Astrocyte of the hippocampus (primary cell): ENCODE results near the gene GP1BA.

Experiments
- DNase-seq: peaks from one replicate; pipeline ENCODE4 v3.0.0; 2011; ENCODE audit warnings: low read depth, low spot score

GP1BA gene

DNA sequence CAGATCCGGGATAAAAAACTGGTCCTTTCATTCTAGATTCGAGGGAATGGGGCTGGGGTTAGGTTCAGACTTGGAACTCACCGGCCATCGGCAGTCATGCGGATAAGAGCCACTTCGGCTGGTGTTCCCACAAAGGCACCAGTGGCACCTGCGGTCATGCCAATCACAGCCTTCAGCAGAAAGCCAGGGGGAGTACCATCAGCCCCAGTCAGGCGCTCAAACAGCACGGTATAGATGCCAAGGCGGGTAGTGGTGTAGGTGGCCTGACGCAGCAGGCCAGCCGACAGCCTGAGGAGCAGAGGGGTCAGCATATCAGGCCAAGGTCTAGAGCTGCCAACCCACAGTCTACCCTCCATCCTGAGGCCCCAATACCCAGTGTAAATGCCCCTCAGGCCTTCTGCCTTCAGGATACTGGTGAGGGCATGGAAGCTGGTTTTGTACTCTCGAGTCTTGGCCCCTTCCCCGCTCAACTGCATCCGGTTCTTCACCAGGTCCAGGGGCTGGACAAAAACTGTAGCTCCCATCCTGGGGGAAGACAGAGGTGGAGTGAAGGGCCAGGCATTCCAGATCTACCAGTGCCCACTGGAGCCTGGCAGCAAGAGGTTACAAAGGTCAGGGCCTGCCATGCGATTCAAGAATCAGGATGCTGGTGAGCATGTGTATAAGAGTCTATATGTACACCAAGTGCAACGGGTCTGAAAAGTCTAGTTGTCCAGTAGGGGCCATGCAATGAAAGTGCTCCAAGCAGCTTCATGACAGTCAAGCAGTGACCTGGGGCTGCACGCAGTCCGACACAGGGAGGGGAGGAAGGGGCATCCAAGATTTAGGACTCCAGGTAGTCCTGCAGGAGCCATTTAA, 6.8 kb downstream of the GP1BA start:
- DNase-seq = no peak

DNA sequence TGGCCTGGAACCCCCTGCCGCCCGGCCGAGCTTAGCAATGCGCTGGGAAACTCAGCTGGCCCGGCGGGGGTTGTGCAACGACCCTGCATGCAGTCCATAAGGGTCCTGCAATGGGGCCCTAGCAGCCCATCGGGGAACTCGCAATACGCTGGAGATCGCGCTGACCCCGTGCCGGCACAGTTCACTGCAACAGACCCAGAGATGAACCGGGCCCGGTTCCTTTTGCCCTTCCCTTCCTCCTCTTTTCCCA, 7.4 kb downstream of the GP1BA start:
- DNase-seq = no peak

DNA sequence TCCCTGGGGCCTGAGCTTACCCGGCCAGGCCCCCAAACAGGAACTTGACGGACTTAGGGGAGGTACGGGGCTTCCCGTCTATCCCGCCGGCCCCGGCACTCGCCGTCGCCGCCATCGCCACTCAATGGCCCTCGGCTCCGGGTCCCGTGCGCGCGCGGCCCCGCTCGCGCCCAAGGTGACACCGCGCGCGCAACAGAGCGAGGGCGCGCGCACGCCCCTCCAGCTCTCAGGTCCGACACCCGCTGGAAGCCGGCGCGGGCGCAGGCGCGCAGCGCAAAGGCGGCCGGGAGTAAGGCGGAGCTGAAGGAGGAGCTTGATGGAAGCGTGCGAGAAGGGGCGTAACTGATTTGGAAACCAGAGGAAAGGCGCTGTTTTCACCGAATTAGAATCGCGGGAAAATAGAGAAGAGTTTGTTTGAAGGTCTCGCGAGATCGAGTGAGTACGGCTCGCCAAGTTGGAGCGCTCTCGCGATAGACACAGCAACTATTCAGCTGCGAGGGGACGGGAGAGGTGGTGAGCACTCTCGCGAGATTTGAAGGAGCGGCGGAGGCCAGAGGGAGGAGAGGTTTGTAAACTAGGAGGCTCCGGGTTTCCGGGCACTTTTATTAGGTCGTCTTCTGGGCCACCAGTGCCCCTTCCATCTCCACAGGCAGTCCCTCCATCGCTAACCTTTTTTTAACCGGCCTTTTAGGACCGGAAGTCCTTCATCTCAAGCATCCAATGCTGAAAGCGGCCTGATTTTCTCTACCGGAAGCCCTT, 7.9 kb downstream of the GP1BA start, which contains the start of the genes RNF167 and SLC25A11:
TSS of gene RNF167 (plus strand) at position 473 of the 759 bp plus-strand sequence. CDS start 642 bp downstream, outside the sequence.
TSS of gene SLC25A11 (minus strand) at position 251 of the 759 bp plus-strand sequence. CDS start at position 115, 136 bp downstream.
- peak; percentile 99 for DNase-seq

GRCh38 chr17:4940555-4941318, 8.7 kb downstream of the GP1BA start:
- DNase-seq = no peak

DNA sequence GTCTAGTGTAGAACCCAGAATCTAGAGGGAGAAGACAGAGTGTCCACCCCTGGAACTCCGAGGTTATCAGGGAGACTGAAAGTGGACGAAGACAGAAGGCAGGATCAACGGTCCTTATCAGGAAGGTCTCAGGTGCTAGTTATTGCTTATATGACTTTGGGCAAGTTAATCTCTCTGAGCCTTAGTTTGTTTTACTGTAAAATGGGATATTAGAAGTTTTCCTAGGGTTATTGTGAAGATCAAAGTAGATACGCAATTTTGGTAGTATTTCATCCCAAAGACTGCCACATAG, 9.2 kb downstream of the GP1BA start:
- DNase-seq = no peak

GRCh38 chr17:4942760-4943508, 10.9 kb downstream of the GP1BA start:
- DNase-seq = no peak

DNA sequence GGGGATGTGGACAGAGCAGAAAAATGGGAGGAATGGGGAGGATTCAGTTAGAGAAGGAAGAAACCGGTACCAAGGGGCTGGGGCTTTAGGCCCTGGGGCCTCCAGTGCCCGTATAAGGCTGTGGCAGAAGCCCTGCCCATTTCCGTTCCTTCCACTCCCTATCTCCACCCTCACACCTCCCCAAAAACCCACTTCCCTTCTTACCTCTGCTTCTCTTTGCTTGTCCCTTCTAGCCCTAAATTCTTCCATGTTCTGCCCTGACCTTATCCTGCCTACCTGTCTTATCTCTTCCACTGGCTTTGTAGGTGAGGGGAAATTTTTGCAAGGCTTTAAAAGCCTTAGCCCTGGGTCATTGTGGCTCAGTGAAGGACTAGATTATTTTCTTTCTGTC, 12.1 kb downstream of the GP1BA start:
- DNase-seq = no peak

DNA sequence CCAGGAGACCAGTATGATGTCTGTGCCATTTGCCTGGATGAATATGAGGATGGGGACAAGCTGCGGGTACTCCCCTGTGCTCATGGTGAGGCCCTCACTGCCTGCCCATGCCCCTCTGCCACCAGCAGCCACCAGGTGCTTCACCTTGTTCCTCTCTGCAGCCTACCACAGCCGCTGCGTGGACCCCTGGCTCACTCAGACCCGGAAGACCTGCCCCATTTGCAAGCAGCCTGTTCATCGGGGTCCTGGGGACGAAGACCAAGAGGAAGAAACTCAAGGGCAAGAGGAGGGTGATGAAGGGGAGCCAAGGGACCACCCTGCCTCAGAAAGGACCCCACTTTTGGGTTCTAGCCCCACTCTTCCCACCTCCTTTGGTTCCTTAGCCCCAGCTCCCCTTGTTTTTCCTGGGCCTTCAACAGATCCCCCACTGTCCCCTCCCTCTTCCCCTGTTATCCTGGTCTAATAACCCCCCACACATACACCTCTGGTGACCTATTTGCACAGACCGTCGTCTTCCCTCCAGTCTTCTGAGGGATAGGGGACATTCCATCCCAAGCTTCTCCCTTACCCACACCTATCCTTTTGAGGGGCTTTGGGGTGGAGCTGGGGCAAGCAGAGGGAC, 12.6 kb downstream of the GP1BA start:
- DNase-seq = no peak

DNA sequence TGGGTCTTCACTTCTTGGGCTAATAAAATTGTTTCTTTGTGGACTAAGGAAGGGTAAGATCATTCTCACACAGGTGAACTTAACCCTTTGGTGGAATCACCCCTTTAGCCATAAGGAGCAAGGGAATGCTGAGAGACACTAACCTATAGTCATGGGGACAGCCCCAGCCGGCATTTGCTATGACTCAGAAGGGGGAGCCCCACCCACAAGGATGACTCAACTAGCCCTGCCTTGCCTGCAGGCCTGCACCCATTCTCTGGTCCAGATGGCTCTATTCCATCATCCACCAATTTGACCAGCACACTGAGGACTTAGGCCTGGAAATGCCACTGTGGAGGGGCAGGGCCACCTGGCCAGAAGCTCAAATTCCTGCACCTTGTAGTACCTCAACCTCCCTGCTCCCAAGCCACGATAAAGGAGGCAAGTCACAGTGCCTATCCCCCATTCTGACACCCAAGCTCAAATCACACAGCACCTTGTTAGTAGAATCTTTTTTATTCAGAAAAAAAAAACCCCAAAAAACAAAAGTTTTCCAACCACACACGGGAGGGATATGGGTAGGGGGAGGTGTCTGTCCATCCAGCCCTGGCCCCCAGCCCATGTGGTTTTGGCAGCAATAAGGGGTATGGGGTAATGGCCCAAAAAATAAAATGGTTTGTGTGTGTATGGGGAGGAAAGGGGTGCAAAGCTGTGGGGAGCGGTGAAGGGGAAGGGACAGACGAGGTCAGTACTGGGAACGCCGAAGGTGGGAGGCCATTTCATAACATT, 13.3 kb downstream of the GP1BA start:
- peak; percentile 90 for DNase-seq

DNA sequence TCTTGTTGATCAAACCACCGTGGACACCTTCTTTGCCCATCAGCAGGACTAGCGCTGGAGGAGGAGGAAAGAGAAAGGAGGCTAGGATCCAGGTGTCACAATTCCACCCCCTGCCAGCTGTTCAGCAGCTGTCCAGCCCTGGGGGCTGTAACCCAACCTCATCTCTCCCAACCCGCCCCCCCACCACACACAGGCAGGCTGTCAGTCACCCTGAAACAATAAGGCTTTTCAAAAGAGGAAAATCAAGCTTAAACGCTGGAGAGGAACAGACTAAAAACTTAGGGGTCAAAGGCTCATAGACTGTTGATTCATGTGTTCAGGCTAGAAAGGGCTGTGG, 13.8 kb downstream of the GP1BA start:
- no peak for DNase-seq

GRCh38 chr17:4946312-4946976, 14.4 kb downstream of the GP1BA start:
- DNase-seq = no peak

DNA sequence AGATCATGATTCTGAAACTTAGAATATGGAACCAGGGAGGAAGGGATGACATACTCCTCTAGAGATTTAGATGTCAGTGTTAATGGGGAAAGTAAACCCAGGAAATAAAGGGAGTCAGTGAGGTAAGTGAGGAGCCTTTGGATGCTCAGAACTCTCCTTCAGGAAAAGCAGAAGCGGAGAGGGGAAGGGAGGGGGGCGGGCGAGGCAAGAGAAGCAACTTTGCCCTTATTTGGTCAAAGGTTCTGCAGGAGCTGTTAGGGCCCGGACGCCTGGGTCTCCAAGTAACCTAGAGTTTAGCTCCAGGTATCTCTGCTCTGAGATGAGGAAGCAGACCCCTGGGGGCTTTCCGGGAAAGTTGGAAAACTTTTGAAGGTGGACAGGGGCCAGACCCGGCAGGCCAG, 14.9 kb downstream of the GP1BA start:
- DNase-seq = peak; percentile 48

DNA sequence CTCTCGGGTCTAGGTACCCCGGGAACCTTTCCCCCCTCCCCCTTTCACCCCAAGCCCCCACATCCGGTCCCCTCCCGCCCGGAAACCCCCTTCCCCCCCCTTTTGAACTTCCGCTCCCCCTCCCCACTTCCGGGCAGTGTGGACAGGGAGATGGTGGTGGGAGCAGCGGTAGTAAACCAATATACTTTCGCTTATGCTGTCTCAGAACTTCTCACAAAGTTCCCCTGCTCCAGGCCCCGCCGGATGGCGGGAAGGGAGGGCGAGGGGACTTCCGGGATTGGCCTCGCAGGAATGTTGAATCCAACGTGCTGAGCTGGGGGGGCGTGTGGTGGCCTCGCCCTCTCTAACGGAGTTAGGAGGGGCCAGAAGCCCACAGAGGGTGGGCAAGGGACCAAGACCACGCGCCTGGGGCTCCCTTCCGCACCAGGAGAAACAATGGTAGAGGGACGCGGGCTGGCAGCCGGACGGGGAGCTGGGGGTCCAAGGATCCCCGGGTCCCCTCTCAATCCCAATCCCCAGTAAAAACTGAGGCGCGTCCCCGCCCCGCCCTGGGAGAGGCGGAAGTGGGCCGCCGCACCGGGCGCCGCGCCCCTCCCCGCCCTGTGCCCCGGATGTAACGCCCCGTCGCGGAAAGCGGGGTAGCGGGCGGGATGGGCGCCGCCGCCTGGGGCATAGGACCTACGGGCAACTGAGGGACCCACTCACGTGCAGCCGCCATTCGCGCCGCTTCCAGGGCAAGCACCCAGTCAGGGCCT, 15.5 kb downstream of the GP1BA start:
- DNase-seq = peak; percentile 79

DNA sequence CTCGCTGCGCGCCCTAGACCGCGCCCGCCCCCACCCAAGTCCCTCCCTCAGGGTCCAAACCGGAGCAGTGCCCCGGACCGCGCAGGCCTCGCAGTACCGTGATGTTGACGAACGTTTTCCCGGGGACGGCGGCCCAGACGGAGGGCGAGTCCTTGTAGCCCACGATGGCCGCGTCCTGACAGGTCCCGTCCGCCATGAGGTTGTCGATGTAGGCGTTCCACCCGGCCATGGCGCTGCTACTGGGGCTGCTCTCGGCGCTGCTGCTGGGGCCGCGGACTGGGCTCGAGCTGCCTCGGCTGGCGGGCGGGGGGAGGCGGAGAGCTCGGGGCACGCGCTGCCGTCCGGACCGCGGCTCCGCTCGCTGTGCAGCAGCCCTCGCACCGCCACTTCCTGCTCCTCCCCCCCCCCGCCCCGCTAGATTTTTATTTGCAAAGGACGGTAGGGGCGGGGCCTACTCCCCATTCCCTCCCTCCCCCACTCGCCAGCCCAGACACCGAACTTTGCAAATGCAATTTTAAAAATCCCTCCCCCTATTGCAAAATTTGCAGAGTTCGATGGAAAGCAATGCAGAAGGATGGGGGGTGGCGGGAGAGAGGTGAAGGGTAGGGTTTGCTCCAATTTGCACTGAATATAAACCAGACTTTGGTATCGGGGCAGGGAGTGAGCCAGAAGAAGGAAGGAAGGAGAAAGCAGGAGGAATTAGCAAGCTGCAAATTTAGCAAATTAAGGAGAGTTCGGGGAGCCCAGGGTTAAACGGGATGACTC, 16.3 kb downstream of the GP1BA start, which contains the start of gene PFN1:
TSS of gene PFN1 (minus strand) at position 365 of the 765 bp plus-strand sequence. CDS start at position 229, 136 bp downstream.
- DNase-seq = peak; percentile 94

DNA sequence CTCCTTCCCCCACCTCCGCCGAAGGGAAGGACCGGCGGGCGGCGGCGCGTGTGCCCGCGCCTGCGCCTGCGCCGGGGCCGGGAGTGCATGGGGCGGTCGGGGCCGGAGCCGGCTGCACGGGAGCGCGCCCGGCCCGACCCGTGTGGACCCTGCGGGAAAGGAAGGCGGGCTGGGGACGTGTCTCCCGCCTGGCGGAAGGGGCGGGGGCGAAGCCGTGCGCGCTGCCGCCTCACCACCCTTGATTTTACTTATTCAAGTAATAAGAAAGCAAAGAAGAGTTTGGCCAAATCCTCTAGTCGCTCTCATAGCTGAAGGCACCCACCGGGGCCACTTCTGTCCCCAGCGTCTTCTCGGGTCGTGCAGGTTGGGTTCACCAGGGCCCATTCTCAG, 16.8 kb downstream of the GP1BA start:
- peak; percentile 95 for DNase-seq

DNA sequence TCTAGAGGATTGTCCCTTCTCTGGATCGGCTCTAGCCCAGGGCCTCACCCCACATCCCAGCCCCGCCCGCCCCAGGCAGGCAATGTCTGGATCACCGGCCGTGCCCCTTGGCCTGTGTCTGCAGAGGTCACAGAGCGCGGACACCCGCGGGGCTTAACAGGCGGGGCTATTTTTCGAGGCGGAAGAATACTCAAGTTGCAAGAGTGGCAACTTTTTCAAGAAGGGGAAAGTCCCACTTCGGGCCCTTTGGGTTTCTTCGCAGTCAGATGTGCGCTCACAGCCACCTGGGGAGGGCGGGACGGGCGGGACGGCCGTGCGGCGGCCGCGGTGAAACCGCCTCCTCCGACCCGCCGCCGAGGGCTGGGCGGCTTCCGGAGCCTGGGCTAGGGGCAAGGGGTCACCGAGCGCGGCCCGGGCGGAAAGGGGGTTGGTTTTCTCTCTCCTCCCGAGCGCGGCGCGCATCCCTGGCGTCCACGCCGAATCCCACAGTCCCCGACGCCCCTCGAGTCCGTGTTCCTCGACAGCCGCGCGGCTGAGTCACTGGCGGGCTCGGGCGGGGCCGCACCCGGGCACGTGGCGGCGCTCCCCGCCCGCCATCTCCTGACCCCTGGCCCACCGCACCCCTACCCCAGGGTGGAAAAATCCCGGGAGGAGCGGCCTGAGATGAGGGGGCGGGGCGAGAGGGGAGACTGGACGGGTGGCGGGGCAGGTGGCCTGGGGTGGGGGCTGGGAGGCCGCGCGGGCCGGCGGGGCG, 17.4 kb downstream of the GP1BA start:
- DNase-seq = peak; percentile 78

DNA sequence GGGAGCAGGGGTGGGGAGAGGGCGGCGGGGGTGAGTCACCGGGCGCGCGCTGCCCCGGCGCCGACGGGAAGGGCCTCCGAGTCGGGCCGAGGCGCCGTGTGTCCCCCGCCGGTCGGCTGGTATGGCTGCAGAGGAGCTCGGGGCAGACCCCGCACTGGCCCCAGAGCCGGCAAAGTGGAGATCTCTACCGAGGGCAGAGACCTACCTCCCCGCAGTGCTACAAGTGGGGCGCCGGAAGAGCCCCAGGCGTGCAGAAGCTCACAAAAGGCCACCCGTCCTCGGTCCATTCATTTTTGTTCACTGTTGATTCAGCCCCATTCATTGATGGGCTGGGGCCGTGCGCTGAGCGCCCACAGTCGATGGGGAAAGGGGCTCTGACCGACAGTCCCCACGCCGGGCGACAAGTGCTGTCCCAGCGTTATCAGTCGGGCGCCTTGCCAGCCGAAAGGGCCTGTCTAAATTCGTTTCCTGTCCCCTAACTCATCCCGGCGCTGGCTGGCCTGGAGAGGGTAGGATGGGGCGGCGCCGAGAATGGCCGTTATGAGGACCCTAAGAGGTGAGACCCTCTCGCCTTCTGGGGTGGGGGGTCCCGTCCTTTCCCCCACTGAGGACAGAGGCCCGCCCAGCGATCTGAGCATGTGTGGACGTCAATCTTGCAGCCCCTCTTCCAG, 18.1 kb downstream of the GP1BA start:
- no peak for DNase-seq
